ENCODE results near the gene B3GNT8.

The B3GNT8 gene

GRCh38 chr19:41398598-41398997 is 28.6 kb downstream of the B3GNT8 start:
- CTCF ChIA-PET = no interaction called here
- no peak for TF ChIP-seq CTCF (IDR thresholded peaks at IDR 0.05; ENCODE audit: control extremely low read depth, extremely low read depth, low read depth, missing control alignments)
- DNase-seq (ENCODE audit: extremely low spot score) = no peak
- POLR2A ChIA-PET = no interaction called here

- POLR2A ChIA-PET = no interaction called here
- CTCF ChIA-PET = no interaction called here
- DNase-seq (ENCODE audit: extremely low spot score) = no peak
- TF ChIP-seq CTCF (IDR thresholded peaks at IDR 0.05; ENCODE audit: control extremely low read depth, extremely low read depth, low read depth, missing control alignments) = no peak
These were observed 29.1 kb downstream of the B3GNT8 start for GRCh38 chr19:41398050-41398418.

- CTCF ChIA-PET = interaction anchor here (2.1 kb wide), 1 partner anchor 33 kb away, joined by 4 read pairs; the partner anchor contains the start of gene B9D2
These were observed 29.8 kb downstream of the B3GNT8 start, which contains the start of the genes BCKDHA and EXOSC5 for GRCh38 chr19:41397086-41398049. BCKDHA (plus strand) TSS chr19:41397818; CDS start chr19:41397828, 10 bp downstream. EXOSC5 (minus strand) TSS chr19:41397359; CDS start chr19:41397328, 31 bp downstream.

GRCh38 chr19:41395355-41395754 is 31.8 kb downstream of the B3GNT8 start:
- POLR2A ChIA-PET = no interaction called here
- no peak for TF ChIP-seq CTCF (IDR thresholded peaks at IDR 0.05; ENCODE audit: control extremely low read depth, extremely low read depth, low read depth, missing control alignments)
- CTCF ChIA-PET = interaction anchor here (0.6 to 4.3 kb wide), 4 partner anchors 15 to 1488 kb away, joined by 3 to 12 read pairs (median 5); partner anchors contain the start of gene B9D2
- DNase-seq (ENCODE audit: extremely low spot score) = no peak

More at GRCh38 chr19:41397086-41398049, 29.8 kb downstream of the B3GNT8 start, which contains the start of the genes BCKDHA and EXOSC5:
- TF ChIP-seq CTCF (IDR thresholded peaks at IDR 0.05; ENCODE audit: control extremely low read depth, extremely low read depth, low read depth, missing control alignments) = no peak
- peak; percentile 99 for DNase-seq (ENCODE audit: extremely low spot score)
- POLR2A ChIA-PET = interaction anchor here (0.7 kb wide), 1 partner anchor 169 kb away, joined by 3 read pairs; no protein-coding TSS in a partner anchor

GRCh38 chr19:41392775-41393174 is 34.4 kb downstream of the B3GNT8 start:
- POLR2A ChIA-PET = no interaction called here
- CTCF ChIA-PET = interaction anchor here (1.0 to 4.3 kb wide), 3 partner anchors 12 to 56 kb away, joined by 3 to 12 read pairs (median 4); no protein-coding TSS in a partner anchor

More at GRCh38 chr19:41392775-41393174, 34.4 kb downstream of the B3GNT8 start:
- no peak for DNase-seq (ENCODE audit: extremely low spot score)
- TF ChIP-seq CTCF (IDR thresholded peaks at IDR 0.05; ENCODE audit: control extremely low read depth, extremely low read depth, low read depth, missing control alignments) = no peak
